Right cardiac atrium (tissue), 5 donors: ENCODE measurements around the gene ATXN2. TPM values are rescaled to one million over a fixed set of nuclear protein-coding genes. Genes with fewer than 3 reads are reported as not detected.

ENCODE experiments used
- ATAC-seq, 2 donors: fragments of 200-7000 bp; cut with Tn5 transposase; one replicate each; pipeline versions ENCODE4 v1.8.0 to v1.9.1; 2020; ENCODE audit warnings: moderate library complexity in 2 of 2, mild to moderate bottlenecking in 1 of 2
- DNase-seq, 3 donors: peaks; one replicate each; pipeline ENCODE4 v3.0.0-alpha.2; 2020
- H3K27ac ChIP-seq: one replicate; pipeline ENCODE4 v1.5.1; 2013; ENCODE audit warnings: mild to moderate bottlenecking, low read length, control low read depth, moderate library complexity
- H3K27me3 ChIP-seq: one replicate; pipeline ENCODE4 v1.6.1; 2013; ENCODE audit not compliant: control insufficient read depth, insufficient read depth
- H3K4me1 ChIP-seq: one replicate; pipeline ENCODE4 v1.6.1; 2013; ENCODE audit warnings: low read length; ENCODE audit not compliant: control insufficient read depth, insufficient read depth
- H3K4me3 ChIP-seq: one replicate; pipeline ENCODE4 v1.5.1; 2013; ENCODE audit warnings: low read length, control low read depth
- H3K9me3 ChIP-seq: one replicate; pipeline ENCODE4 v1.6.1; 2013; ENCODE audit warnings: low read length; ENCODE audit not compliant: control insufficient read depth
- WGBS: extraction: QIAGEN DNeasy Blood & Tissue Kit; methylation state at CpG from one replicate; pipeline ENCODE4 v1.1.7; 2013; 5-methylcytosine and 5-hydroxymethylcytosine counted together
- intact Hi-C, 4 donors: fragments of 100-400 bp; cut with DNase I; formaldehyde crosslinking; loops; one replicate each; pipeline versions ENCODE4 v1.11.0 to v1.14.0; 2022 to 2023
- polyA plus RNA-seq: library from polyadenylated mRNA; stranded (reverse); fragments of 200-250 nt; gene quantifications from one replicate; pipeline ENCODE4 v1.2.3, GENCODE V29; 2013
- total RNA-seq, 4 donors: library from RNA; stranded (reverse); fragmentation: NEBNext Ultra II Directional; extraction: Animal tissue kit (Norgen Biotek cat#: 25700); gene quantifications; one replicate each; pipeline ENCODE4 v1.2.1, GENCODE V29; 2021
- donor health status: healthy with polysubstance abuse.
- donor health status: DM: no; HTN: yes; CAD: no.
- donor health status: DM: no; HTN: no; CAD: no.
- donor health status: DM: no; HTN: yes; CAD: no; lungs with severe emphysema.
- donor health status: DM: yes; HTN: yes; CAD: no.

The ATXN2 gene
- total and polyA plus RNA-seq, 5 donors, result 27.4 to 57.2 (median 56.8) TPM

- no peak for DNase-seq
- ATAC-seq, result no peak
- WGBS, result 83% methylated on average over 7 of the region's 7 CpGs
- H3K27me3 ChIP-seq, result no peaks in the 10 kb centered on the region
- no peak overlapping the region for H3K4me3 ChIP-seq
- no peaks in the 10 kb centered on the region for H3K9me3 ChIP-seq
- peaks cover 29% of the 10 kb centered on the region for H3K4me1 ChIP-seq
- intact Hi-C loops, result no loop called here
- no peak overlapping the region for H3K27ac ChIP-seq
These were observed 157.8 kb downstream of the ATXN2 start for GRCh38 chr12:111441107-111441928.

- peak overlapping the region; percentile 15 for H3K27ac ChIP-seq
These were observed 158.5 kb downstream of the ATXN2 start for GRCh38 chr12:111440631-111441030.

GRCh38 chr12:111440152-111440551 lies 159.0 kb downstream of the ATXN2 start:
- Histone ChIP-seq H3K27me3 (no peaks in the 10 kb centered on the region), H3K4me3 (no peak overlapping the region), H3K9me3 (no peaks in the 10 kb centered on the region), H3K4me1 (peaks cover 25% of the 10 kb centered on the region), H3K27ac (peak overlapping the region; percentile 15)
- ATAC-seq (no peak), DNase-seq (no peak)
- intact Hi-C loops, result no loop called here
- 63% methylated on average over 8 of the region's 8 CpGs for WGBS

More at GRCh38 chr12:111440631-111441030, 158.5 kb downstream of the ATXN2 start:
- Histone ChIP-seq H3K4me1 (peaks cover 27% of the 10 kb centered on the region), H3K4me3 (no peak overlapping the region), H3K27me3 (no peaks in the 10 kb centered on the region), H3K9me3 (no peaks in the 10 kb centered on the region)
- ATAC-seq (no peak), DNase-seq (no peak)
- intact Hi-C loops, result no loop called here
- WGBS, result 64% methylated on average over 3 of the region's 3 CpGs

- 61% methylated on average over 5 of the region's 5 CpGs for WGBS
- H3K27me3 ChIP-seq, result no peaks in the 10 kb centered on the region
- ATAC-seq (no peak), DNase-seq (no peak)
- intact Hi-C loops, result no loop called here
- H3K4me1 ChIP-seq, result peaks cover 25% of the 10 kb centered on the region
- no peak overlapping the region for H3K27ac ChIP-seq
- H3K4me3 ChIP-seq, result no peak overlapping the region
- no peaks in the 10 kb centered on the region for H3K9me3 ChIP-seq
These were observed 159.4 kb downstream of the ATXN2 start for GRCh38 chr12:111439657-111440151.

- DNase-seq (peak in 1 of 3 donors; percentile 79), ATAC-seq (no peak)
- Histone ChIP-seq H3K27ac (peak overlapping the region; percentile 19), H3K4me3 (no peak overlapping the region), H3K4me1 (peaks cover 23% of the 10 kb centered on the region), H3K27me3 (no peaks in the 10 kb centered on the region), H3K9me3 (no peaks in the 10 kb centered on the region)
- WGBS, result 40% methylated on average over 9 of the region's 9 CpGs
- intact Hi-C loops, result no loop called here
These were observed 160.6 kb downstream of the ATXN2 start for GRCh38 chr12:111438481-111438880.

GRCh38 chr12:111437816-111438454 lies 161.2 kb downstream of the ATXN2 start:
- DNase-seq, result peak; percentile 72 to 79 (median 77)
- peak overlapping the region; percentile 19 for H3K27ac ChIP-seq
- ATAC-seq, result peak; percentile 25 to 66
- H3K4me3 ChIP-seq, result no peak overlapping the region
- H3K27me3 ChIP-seq, result no peaks in the 10 kb centered on the region
- intact Hi-C loops, result no loop called here
- WGBS, result 66% methylated on average over 8 of the region's 8 CpGs
- no peaks in the 10 kb centered on the region for H3K9me3 ChIP-seq
- H3K4me1 ChIP-seq, result peaks cover 23% of the 10 kb centered on the region

- WGBS, result 74% methylated on average over 4 of the region's 4 CpGs
- DNase-seq (peak in 1 of 3 donors; percentile 42), ATAC-seq (no peak)
- Histone ChIP-seq H3K4me3 (no peak overlapping the region), H3K27ac (no peak overlapping the region), H3K9me3 (no peaks in the 10 kb centered on the region), H3K4me1 (peaks cover 23% of the 10 kb centered on the region), H3K27me3 (no peaks in the 10 kb centered on the region)
- intact Hi-C loops, result no loop called here
These were observed 162.3 kb downstream of the ATXN2 start for GRCh38 chr12:111436811-111437210.

- no peak for DNase-seq
- ATAC-seq, result no peak
- Histone ChIP-seq H3K27ac (no peak overlapping the region), H3K4me3 (no peak overlapping the region), H3K4me1 (peaks cover 22% of the 10 kb centered on the region), H3K27me3 (no peaks in the 10 kb centered on the region), H3K9me3 (no peaks in the 10 kb centered on the region)
- intact Hi-C loops, result no loop called here
- 77% methylated on average over 7 of the region's 7 CpGs for WGBS
These were observed 162.8 kb downstream of the ATXN2 start for GRCh38 chr12:111436266-111436665.

- Histone ChIP-seq H3K27me3 (no peaks in the 10 kb centered on the region), H3K27ac (no peak overlapping the region), H3K4me1 (peaks cover 21% of the 10 kb centered on the region), H3K9me3 (no peaks in the 10 kb centered on the region), H3K4me3 (no peak overlapping the region)
- 68% methylated on average over 16 of the region's 16 CpGs for WGBS
- intact Hi-C loops, result no loop called here
- ATAC-seq, result no peak
- peak in 1 of 3 donors; percentile 64 for DNase-seq
These were observed 163.4 kb downstream of the ATXN2 start for GRCh38 chr12:111435661-111436201.

GRCh38 chr12:111434680-111435338 lies 164.3 kb downstream of the ATXN2 start:
- 12% methylated on average over 18 of the region's 18 CpGs for WGBS
- ATAC-seq, result peak; percentile 47 to 67
- DNase-seq, result peak; percentile 65 to 84 (median 83)
- no peaks in the 10 kb centered on the region for H3K27me3 ChIP-seq
- peak overlapping the region; percentile 89 for H3K27ac ChIP-seq
- intact Hi-C loops, result no loop called here
- H3K4me1 ChIP-seq, result peaks cover 21% of the 10 kb centered on the region
- peak overlapping the region; percentile 7 for H3K4me3 ChIP-seq
- H3K9me3 ChIP-seq, result no peaks in the 10 kb centered on the region
